DND-41 (cell line): Measurements from ENCODE around the gene TOMM20.

ENCODE experiments used
- EZH2 ChIP-seq: IDR thresholded peaks from 3 replicates; pipeline ENCODE4 v1.6.1; 2012; ENCODE audit warnings: borderline replicate concordance, low read depth, mild to moderate bottlenecking, moderate library complexity, low read length, inconsistent platforms; ENCODE audit not compliant: severe bottlenecking
- TF ChIP-seq, protein P1 (sequence below): IDR thresholded peaks from 2 replicates; pipeline ENCODE4 v1.5.1; 2012; ENCODE audit warnings: borderline replicate concordance, low read length, moderate library complexity, mild to moderate bottlenecking; ENCODE audit not compliant: poor library complexity, severe bottlenecking; ENCODE audit errors: extremely low read depth

DNA sequence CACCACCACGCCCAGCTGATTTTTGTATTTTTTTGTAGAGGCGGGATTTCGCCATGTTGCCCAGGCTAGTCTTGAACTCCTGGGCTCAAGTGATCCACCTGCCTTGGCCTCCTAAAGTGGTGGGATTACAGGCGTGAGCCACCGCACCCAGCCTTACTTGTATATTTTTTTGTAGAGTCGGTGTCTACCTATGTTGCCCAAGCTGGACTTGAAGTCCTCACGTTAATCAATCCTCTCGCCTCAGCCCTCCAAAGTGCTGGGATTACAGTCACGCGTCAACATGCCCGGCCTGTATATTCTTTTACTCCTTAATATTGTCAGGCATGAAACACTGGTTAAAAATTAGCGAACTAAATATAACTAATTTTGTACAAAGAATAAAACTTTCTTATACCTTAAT lies 5.5 kb upstream of the TOMM20 start:
- TF ChIP-seq, protein P1, sequence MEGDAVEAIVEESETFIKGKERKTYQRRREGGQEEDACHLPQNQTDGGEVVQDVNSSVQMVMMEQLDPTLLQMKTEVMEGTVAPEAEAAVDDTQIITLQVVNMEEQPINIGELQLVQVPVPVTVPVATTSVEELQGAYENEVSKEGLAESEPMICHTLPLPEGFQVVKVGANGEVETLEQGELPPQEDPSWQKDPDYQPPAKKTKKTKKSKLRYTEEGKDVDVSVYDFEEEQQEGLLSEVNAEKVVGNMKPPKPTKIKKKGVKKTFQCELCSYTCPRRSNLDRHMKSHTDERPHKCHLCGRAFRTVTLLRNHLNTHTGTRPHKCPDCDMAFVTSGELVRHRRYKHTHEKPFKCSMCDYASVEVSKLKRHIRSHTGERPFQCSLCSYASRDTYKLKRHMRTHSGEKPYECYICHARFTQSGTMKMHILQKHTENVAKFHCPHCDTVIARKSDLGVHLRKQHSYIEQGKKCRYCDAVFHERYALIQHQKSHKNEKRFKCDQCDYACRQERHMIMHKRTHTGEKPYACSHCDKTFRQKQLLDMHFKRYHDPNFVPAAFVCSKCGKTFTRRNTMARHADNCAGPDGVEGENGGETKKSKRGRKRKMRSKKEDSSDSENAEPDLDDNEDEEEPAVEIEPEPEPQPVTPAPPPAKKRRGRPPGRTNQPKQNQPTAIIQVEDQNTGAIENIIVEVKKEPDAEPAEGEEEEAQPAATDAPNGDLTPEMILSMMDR: no peak
- no peak for TF ChIP-seq EZH2
